ENCODE measurements around the gene RGS9BP.
"Not testable (repeated sequence)": the region's sequence is repeated elsewhere in the genome, so short reads cannot be mapped to it uniquely, and the experiment has no call there.

RGS9BP gene

GRCh38 chr19:32671883-32672593 lies 3.6 kb upstream of the RGS9BP start:
- no peak for DNase-seq (ENCODE audit: low read depth)

- no peak for DNase-seq (ENCODE audit: low read depth)
These were observed 2.8 kb upstream of the RGS9BP start for GRCh38 chr19:32672841-32673240.

- DNase-seq (ENCODE audit: low read depth): no peak
These were observed 2.1 kb upstream of the RGS9BP start for GRCh38 chr19:32673573-32673972.

- no peak for DNase-seq (ENCODE audit: low read depth)
These were observed 1.3 kb upstream of the RGS9BP start for GRCh38 chr19:32674153-32674930.

- DNase-seq (ENCODE audit: low read depth): peak; percentile 98
These were observed 523 bp upstream of the RGS9BP start, which contains the start of gene ANKRD27 for GRCh38 chr19:32674931-32675719. Gene ANKRD27, minus strand, starts transcription at chr19:32675180. Its CDS starts 16,165 bp downstream, at chr19:32659015.

- peak; percentile 11 for DNase-seq (ENCODE audit: low read depth)
These were observed 692 bp downstream of the RGS9BP start for GRCh38 chr19:32676186-32676894.

GRCh38 chr19:32676895-32677359 lies 1.3 kb downstream of the RGS9BP start:
- no peak for DNase-seq (ENCODE audit: low read depth)

GRCh38 chr19:32677657-32678056 lies 2.0 kb downstream of the RGS9BP start:
- DNase-seq (ENCODE audit: low read depth): no peak

- no peak for DNase-seq (ENCODE audit: low read depth)
These were observed 5.3 kb downstream of the RGS9BP start for GRCh38 chr19:32680986-32681385.

- no peak for DNase-seq (ENCODE audit: low read depth)
These were observed 6.7 kb downstream of the RGS9BP start for GRCh38 chr19:32682317-32682716.

GRCh38 chr19:32686847-32687475 lies 11.3 kb downstream of the RGS9BP start:
- DNase-seq (ENCODE audit: low read depth): no peak

- DNase-seq (ENCODE audit: low read depth): no peak
These were observed 12.0 kb downstream of the RGS9BP start for GRCh38 chr19:32687681-32688080.

GRCh38 chr19:32688311-32688710 lies 12.7 kb downstream of the RGS9BP start:
- DNase-seq (ENCODE audit: low read depth): no peak

GRCh38 chr19:32691291-32691951 lies 15.8 kb downstream of the RGS9BP start, which contains the start of gene NUDT19:
Gene NUDT19, plus strand, starts transcription at chr19:32691821. Its CDS starts 140 bp downstream, at chr19:32691961.
- peak; percentile 80 for DNase-seq (ENCODE audit: low read depth)

GRCh38 chr19:32691952-32692726 lies 16.5 kb downstream of the RGS9BP start:
- DNase-seq (ENCODE audit: low read depth): peak; percentile 45

- no peak for DNase-seq (ENCODE audit: low read depth)
These were observed 17.0 kb downstream of the RGS9BP start for GRCh38 chr19:32692727-32693061.

- peak; percentile 41 for DNase-seq (ENCODE audit: low read depth)
These were observed 17.8 kb downstream of the RGS9BP start for GRCh38 chr19:32693151-32694108.

GRCh38 chr19:32694316-32694715 lies 18.7 kb downstream of the RGS9BP start:
- not testable (repeated sequence) for DNase-seq (ENCODE audit: low read depth)

- DNase-seq (ENCODE audit: low read depth): not testable (repeated sequence)
These were observed 19.2 kb downstream of the RGS9BP start for GRCh38 chr19:32694851-32695250.
